ENCODE data around the gene GBE1. TPM values are rescaled to one million over a fixed set of nuclear protein-coding genes. Genes with fewer than 3 reads are reported as not detected.

The GBE1 gene
- total RNA-seq, 1 experiment from 2014 or later: 9.2 TPM

DNA sequence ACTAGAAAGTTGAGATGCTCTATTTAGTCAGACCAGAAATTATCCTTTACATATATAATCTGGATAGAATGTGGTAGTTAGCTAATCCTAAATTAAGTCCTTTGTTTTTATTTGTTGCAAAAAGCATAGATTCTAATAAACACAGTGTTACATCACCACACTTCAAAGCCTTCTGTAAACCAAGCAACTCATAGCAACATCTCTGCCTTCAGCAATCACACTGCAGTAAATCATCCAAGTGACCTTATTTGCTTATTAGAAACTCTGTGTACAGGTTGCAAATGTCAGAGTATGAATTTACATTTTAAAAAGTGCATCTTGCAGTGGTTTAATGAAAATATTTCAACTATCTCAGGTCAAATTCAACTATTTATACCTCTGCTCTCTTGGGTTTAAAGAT is 242.5 kb downstream of the GBE1 start (continued):
- TF ChIP-seq, protein P1, sequence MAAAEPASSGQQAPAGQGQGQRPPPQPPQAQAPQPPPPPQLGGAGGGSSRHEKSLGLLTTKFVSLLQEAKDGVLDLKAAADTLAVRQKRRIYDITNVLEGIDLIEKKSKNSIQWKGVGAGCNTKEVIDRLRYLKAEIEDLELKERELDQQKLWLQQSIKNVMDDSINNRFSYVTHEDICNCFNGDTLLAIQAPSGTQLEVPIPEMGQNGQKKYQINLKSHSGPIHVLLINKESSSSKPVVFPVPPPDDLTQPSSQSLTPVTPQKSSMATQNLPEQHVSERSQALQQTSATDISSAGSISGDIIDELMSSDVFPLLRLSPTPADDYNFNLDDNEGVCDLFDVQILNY (CRISPR knock-in tag; IDR thresholded peaks at IDR 0.05): no peak
- TF ChIP-seq SOX15 (CRISPR knock-in tag; IDR thresholded peaks at IDR 0.05): no peak
- no peak for TF ChIP-seq GRHL2 (CRISPR knock-in tag; IDR thresholded peaks at IDR 0.05; ENCODE audit: insufficient replicate concordance, severe bottlenecking)
- TF ChIP-seq, protein P2, sequence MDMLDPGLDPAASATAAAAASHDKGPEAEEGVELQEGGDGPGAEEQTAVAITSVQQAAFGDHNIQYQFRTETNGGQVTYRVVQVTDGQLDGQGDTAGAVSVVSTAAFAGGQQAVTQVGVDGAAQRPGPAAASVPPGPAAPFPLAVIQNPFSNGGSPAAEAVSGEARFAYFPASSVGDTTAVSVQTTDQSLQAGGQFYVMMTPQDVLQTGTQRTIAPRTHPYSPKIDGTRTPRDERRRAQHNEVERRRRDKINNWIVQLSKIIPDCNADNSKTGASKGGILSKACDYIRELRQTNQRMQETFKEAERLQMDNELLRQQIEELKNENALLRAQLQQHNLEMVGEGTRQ (CRISPR knock-in tag; IDR thresholded peaks at IDR 0.05): no peak
- TF ChIP-seq ESRRA (CRISPR knock-in tag; IDR thresholded peaks at IDR 0.05; ENCODE audit: borderline replicate concordance): no peak

DNA sequence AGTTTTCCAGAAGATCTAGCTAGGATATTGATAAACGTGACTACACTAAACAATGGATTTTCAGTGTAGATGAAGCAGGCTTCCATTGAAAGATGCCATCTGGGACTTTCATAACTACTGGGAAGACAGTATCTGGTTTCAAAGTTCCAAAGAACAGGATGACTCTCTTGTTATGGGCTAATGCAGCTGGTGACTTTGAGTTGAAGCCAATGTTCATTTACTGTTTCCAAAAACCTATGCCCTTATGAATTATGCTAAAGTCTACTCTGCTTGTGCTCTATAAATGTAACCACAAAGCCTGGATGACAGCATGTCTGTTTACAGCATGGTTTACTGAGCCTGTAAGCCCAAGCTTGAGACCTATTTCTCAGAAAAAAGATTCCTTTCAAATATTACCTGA is 245.4 kb downstream of the GBE1 start:
- TF ChIP-seq FOXK1 (CRISPR knock-in tag; IDR thresholded peaks at IDR 0.05): no peak
- TF ChIP-seq, protein P3, sequence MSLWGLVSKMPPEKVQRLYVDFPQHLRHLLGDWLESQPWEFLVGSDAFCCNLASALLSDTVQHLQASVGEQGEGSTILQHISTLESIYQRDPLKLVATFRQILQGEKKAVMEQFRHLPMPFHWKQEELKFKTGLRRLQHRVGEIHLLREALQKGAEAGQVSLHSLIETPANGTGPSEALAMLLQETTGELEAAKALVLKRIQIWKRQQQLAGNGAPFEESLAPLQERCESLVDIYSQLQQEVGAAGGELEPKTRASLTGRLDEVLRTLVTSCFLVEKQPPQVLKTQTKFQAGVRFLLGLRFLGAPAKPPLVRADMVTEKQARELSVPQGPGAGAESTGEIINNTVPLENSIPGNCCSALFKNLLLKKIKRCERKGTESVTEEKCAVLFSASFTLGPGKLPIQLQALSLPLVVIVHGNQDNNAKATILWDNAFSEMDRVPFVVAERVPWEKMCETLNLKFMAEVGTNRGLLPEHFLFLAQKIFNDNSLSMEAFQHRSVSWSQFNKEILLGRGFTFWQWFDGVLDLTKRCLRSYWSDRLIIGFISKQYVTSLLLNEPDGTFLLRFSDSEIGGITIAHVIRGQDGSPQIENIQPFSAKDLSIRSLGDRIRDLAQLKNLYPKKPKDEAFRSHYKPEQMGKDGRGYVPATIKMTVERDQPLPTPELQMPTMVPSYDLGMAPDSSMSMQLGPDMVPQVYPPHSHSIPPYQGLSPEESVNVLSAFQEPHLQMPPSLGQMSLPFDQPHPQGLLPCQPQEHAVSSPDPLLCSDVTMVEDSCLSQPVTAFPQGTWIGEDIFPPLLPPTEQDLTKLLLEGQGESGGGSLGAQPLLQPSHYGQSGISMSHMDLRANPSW (CRISPR knock-in tag; conservative IDR thresholded peaks at IDR 0.05; ENCODE audit: low read depth): no peak
- TF ChIP-seq, protein P4, sequence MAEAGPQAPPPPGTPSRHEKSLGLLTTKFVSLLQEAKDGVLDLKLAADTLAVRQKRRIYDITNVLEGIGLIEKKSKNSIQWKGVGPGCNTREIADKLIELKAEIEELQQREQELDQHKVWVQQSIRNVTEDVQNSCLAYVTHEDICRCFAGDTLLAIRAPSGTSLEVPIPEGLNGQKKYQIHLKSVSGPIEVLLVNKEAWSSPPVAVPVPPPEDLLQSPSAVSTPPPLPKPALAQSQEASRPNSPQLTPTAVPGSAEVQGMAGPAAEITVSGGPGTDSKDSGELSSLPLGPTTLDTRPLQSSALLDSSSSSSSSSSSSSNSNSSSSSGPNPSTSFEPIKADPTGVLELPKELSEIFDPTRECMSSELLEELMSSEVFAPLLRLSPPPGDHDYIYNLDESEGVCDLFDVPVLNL (CRISPR knock-in tag; IDR thresholded peaks at IDR 0.05; ENCODE audit: borderline replicate concordance, low read depth): no peak
- TF ChIP-seq FOXP1 (CRISPR knock-in tag; IDR thresholded peaks at IDR 0.05; ENCODE audit: borderline replicate concordance): no peak
- TF ChIP-seq, protein P5, sequence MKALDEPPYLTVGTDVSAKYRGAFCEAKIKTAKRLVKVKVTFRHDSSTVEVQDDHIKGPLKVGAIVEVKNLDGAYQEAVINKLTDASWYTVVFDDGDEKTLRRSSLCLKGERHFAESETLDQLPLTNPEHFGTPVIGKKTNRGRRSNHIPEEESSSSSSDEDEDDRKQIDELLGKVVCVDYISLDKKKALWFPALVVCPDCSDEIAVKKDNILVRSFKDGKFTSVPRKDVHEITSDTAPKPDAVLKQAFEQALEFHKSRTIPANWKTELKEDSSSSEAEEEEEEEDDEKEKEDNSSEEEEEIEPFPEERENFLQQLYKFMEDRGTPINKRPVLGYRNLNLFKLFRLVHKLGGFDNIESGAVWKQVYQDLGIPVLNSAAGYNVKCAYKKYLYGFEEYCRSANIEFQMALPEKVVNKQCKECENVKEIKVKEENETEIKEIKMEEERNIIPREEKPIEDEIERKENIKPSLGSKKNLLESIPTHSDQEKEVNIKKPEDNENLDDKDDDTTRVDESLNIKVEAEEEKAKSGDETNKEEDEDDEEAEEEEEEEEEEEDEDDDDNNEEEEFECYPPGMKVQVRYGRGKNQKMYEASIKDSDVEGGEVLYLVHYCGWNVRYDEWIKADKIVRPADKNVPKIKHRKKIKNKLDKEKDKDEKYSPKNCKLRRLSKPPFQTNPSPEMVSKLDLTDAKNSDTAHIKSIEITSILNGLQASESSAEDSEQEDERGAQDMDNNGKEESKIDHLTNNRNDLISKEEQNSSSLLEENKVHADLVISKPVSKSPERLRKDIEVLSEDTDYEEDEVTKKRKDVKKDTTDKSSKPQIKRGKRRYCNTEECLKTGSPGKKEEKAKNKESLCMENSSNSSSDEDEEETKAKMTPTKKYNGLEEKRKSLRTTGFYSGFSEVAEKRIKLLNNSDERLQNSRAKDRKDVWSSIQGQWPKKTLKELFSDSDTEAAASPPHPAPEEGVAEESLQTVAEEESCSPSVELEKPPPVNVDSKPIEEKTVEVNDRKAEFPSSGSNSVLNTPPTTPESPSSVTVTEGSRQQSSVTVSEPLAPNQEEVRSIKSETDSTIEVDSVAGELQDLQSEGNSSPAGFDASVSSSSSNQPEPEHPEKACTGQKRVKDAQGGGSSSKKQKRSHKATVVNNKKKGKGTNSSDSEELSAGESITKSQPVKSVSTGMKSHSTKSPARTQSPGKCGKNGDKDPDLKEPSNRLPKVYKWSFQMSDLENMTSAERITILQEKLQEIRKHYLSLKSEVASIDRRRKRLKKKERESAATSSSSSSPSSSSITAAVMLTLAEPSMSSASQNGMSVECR (CRISPR knock-in tag; IDR thresholded peaks at IDR 0.05; ENCODE audit: borderline replicate concordance): no peak
- no peak for TF ChIP-seq EMX1 (CRISPR knock-in tag; IDR thresholded peaks at IDR 0.05)
- no peak for TF ChIP-seq NFATC4 (CRISPR knock-in tag; IDR thresholded peaks at IDR 0.05)
- TF ChIP-seq, protein P6, sequence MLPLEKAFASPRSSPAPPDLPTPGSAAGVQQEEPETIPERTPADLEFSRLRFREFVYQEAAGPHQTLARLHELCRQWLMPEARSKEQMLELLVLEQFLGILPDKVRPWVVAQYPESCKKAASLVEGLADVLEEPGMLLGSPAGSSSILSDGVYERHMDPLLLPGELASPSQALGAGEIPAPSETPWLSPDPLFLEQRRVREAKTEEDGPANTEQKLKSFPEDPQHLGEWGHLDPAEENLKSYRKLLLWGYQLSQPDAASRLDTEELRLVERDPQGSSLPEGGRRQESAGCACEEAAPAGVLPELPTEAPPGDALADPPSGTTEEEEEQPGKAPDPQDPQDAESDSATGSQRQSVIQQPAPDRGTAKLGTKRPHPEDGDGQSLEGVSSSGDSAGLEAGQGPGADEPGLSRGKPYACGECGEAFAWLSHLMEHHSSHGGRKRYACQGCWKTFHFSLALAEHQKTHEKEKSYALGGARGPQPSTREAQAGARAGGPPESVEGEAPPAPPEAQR (CRISPR knock-in tag; IDR thresholded peaks at IDR 0.05): no peak
- no peak for TF ChIP-seq NR2C2 (CRISPR knock-in tag; IDR thresholded peaks at IDR 0.05)
- TF ChIP-seq NFE2L1 (CRISPR knock-in tag; IDR thresholded peaks at IDR 0.05): no peak
- no peak for TF ChIP-seq ZNF317 (CRISPR knock-in tag; IDR thresholded peaks at IDR 0.05; ENCODE audit: borderline replicate concordance, low read depth)
- TF ChIP-seq, protein P7, sequence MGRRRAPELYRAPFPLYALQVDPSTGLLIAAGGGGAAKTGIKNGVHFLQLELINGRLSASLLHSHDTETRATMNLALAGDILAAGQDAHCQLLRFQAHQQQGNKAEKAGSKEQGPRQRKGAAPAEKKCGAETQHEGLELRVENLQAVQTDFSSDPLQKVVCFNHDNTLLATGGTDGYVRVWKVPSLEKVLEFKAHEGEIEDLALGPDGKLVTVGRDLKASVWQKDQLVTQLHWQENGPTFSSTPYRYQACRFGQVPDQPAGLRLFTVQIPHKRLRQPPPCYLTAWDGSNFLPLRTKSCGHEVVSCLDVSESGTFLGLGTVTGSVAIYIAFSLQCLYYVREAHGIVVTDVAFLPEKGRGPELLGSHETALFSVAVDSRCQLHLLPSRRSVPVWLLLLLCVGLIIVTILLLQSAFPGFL (CRISPR knock-in tag; IDR thresholded peaks at IDR 0.05; ENCODE audit: borderline replicate concordance): no peak
- TF ChIP-seq GRHL2 (CRISPR knock-in tag; IDR thresholded peaks at IDR 0.05; ENCODE audit: insufficient replicate concordance, severe bottlenecking): no peak
- TF ChIP-seq TEAD1 (CRISPR knock-in tag; IDR thresholded peaks at IDR 0.05): no peak
- TF ChIP-seq MYBL2 (CRISPR knock-in tag; IDR thresholded peaks at IDR 0.05): no peak
- TF ChIP-seq, protein P8, sequence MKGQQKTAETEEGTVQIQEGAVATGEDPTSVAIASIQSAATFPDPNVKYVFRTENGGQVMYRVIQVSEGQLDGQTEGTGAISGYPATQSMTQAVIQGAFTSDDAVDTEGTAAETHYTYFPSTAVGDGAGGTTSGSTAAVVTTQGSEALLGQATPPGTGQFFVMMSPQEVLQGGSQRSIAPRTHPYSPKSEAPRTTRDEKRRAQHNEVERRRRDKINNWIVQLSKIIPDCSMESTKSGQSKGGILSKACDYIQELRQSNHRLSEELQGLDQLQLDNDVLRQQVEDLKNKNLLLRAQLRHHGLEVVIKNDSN (CRISPR knock-in tag; IDR thresholded peaks at IDR 0.05): no peak
- TF ChIP-seq, protein P9, sequence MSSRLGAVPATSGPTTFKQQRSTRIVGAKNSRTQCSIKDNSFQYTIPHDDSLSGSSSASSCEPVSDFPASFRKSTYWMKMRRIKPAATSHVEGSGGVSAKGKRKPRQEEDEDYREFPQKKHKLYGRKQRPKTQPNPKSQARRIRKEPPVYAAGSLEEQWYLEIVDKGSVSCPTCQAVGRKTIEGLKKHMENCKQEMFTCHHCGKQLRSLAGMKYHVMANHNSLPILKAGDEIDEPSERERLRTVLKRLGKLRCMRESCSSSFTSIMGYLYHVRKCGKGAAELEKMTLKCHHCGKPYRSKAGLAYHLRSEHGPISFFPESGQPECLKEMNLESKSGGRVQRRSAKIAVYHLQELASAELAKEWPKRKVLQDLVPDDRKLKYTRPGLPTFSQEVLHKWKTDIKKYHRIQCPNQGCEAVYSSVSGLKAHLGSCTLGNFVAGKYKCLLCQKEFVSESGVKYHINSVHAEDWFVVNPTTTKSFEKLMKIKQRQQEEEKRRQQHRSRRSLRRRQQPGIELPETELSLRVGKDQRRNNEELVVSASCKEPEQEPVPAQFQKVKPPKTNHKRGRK (CRISPR knock-in tag; IDR thresholded peaks at IDR 0.05; ENCODE audit: borderline replicate concordance): no peak
- ATAC-seq: no peak
- CTCF ChIA-PET: no interaction called here

More for the DNA sequence above, 245.4 kb downstream of the GBE1 start:
- no peak overlapping the region for H3K4me3 Mint-ChIP-seq
- no peaks in the 10 kb centered on the region for H3K36me3 Mint-ChIP-seq
- H3K4me1 Mint-ChIP-seq: no peaks in the 10 kb centered on the region
- no peak overlapping the region for H3K27ac Mint-ChIP-seq
- H3K27me3 Mint-ChIP-seq (ENCODE audit: low read depth): no peaks in the 10 kb centered on the region
- no peaks in the 10 kb centered on the region for H3K9me3 Mint-ChIP-seq
- POLR2A ChIA-PET: no interaction called here
- DNase-seq (ENCODE audit: low spot score): no peak
